Activated naive CD4-positive, alpha-beta T cell treated with anti-CD3 and anti-CD28 coated beads for 36 hours (primary cell): ENCODE data around the gene SLC16A5. TPM values are rescaled to one million over a fixed set of nuclear protein-coding genes. Genes with fewer than 3 reads are reported as not detected.
A peak's percentile ranks its signal among the peaks of the same experiment; 100 is the strongest.

Experiments
- CTCF ChIA-PET: fragments of 350-600 bp; sonication (Branson Sonifier 250); formaldehyde crosslinking; loops from one replicate; lab custom pipeline; 2021; ENCODE audit warnings: antibody characterized with exemption; lab: Charles Lee
- DNase-seq: peaks from one replicate; pipeline ENCODE4 v3.0.0-alpha.2; 2020
- H3K27ac Mint-ChIP-seq: one replicate; pipeline ENCODE4 v1.8.0; 2021; ENCODE audit warnings: mild to moderate bottlenecking, mixed read lengths
- H3K27me3 Mint-ChIP-seq: one replicate; pipeline ENCODE4 v1.8.0; 2021; ENCODE audit warnings: low read depth, mixed read lengths
- H3K36me3 Mint-ChIP-seq: one replicate; pipeline ENCODE4 v1.8.0; 2021; ENCODE audit warnings: low read depth, mixed read lengths
- H3K4me1 Mint-ChIP-seq: one replicate; pipeline ENCODE4 v1.8.0; 2021; ENCODE audit warnings: low read depth, mixed read lengths
- H3K4me3 Mint-ChIP-seq: one replicate; pipeline ENCODE4 v1.8.0; 2021; ENCODE audit warnings: mild to moderate bottlenecking, moderate library complexity, mixed read lengths
- H3K9me3 Mint-ChIP-seq: one replicate; pipeline ENCODE4 v1.8.0; 2021; ENCODE audit warnings: mixed read lengths
- intact Hi-C: fragments of 100-400 bp; cut with micrococcal nuclease; formaldehyde crosslinking; loops from one replicate; pipeline ENCODE4 v1.15.1; 2023
- total RNA-seq, 2 experiments: library from RNA; stranded (reverse); gene quantifications; one replicate each; pipeline ENCODE4 v1.2.3, GENCODE V29; 2021

Gene SLC16A5
- total RNA-seq, 2 experiments from 2014 or later, result 2.5 to 3.1 TPM

GRCh38 chr17:75077496-75078283, 10.1 kb upstream of the SLC16A5 start:
- Mint-ChIP-seq H3K27ac (no peak overlapping the region), H3K9me3 (no peaks in the 10 kb centered on the region), H3K4me1 (peaks cover 17% of the 10 kb centered on the region), H3K4me3 (peak overlapping the region; percentile 57), H3K36me3 (no peaks in the 10 kb centered on the region), H3K27me3 (no peaks in the 10 kb centered on the region)
- peak; percentile 53 for DNase-seq
- intact Hi-C loops, result no loop called here
- CTCF ChIA-PET, result interaction anchor here (0.6 to 1.5 kb wide), 4 partner anchors 8 to 283 kb away, joined by 3 to 5 read pairs (median 4); no protein-coding TSS in a partner anchor

GRCh38 chr17:75078284-75079022, 9.3 kb upstream of the SLC16A5 start:
- H3K4me1 Mint-ChIP-seq, result peaks cover 17% of the 10 kb centered on the region
- H3K9me3 Mint-ChIP-seq, result no peaks in the 10 kb centered on the region
- intact Hi-C loops, result no loop called here
- H3K27ac Mint-ChIP-seq, result peak overlapping the region; percentile 11
- no peak for DNase-seq
- no peak overlapping the region for H3K4me3 Mint-ChIP-seq
- H3K27me3 Mint-ChIP-seq, result no peaks in the 10 kb centered on the region
- CTCF ChIA-PET, result interaction anchor here (0.6 to 1.5 kb wide), 4 partner anchors 8 to 212 kb away, joined by 3 to 5 read pairs (median 4); no protein-coding TSS in a partner anchor
- H3K36me3 Mint-ChIP-seq, result no peaks in the 10 kb centered on the region

- Mint-ChIP-seq H3K4me1 (peaks cover 21% of the 10 kb centered on the region), H3K27me3 (no peaks in the 10 kb centered on the region), H3K27ac (peak overlapping the region; percentile 11), H3K36me3 (no peaks in the 10 kb centered on the region), H3K4me3 (no peak overlapping the region), H3K9me3 (no peaks in the 10 kb centered on the region)
- DNase-seq, result no peak
- CTCF ChIA-PET, result interaction anchor here (1.0 to 1.5 kb wide), 2 partner anchors 9 to 35 kb away, joined by 4 to 5 read pairs; no protein-coding TSS in a partner anchor
- intact Hi-C loops, result no loop called here
Observed at GRCh38 chr17:75079023-75079373, 8.8 kb upstream of the SLC16A5 start.

GRCh38 chr17:75081611-75082540, 5.9 kb upstream of the SLC16A5 start:
- no peak for DNase-seq

GRCh38 chr17:75082683-75083082, 5.1 kb upstream of the SLC16A5 start:
- H3K27ac Mint-ChIP-seq, result no peak overlapping the region
- no peaks in the 10 kb centered on the region for H3K9me3 Mint-ChIP-seq
- no peaks in the 10 kb centered on the region for H3K27me3 Mint-ChIP-seq
- no peaks in the 10 kb centered on the region for H3K36me3 Mint-ChIP-seq
- no peak overlapping the region for H3K4me3 Mint-ChIP-seq
- DNase-seq, result no peak
- intact Hi-C loops, result no loop called here
- CTCF ChIA-PET, result no interaction called here
- H3K4me1 Mint-ChIP-seq, result peaks cover 33% of the 10 kb centered on the region

More at GRCh38 chr17:75081611-75082540, 5.9 kb upstream of the SLC16A5 start:
- Mint-ChIP-seq H3K4me3 (no peak overlapping the region), H3K27ac (no peak overlapping the region), H3K4me1 (peaks cover 33% of the 10 kb centered on the region), H3K36me3 (no peaks in the 10 kb centered on the region), H3K27me3 (no peaks in the 10 kb centered on the region), H3K9me3 (no peaks in the 10 kb centered on the region)
- CTCF ChIA-PET, result interaction anchor here (0.6 to 0.9 kb wide), 2 partner anchors 48 to 121 kb away, joined by 3 read pairs; no protein-coding TSS in a partner anchor
- intact Hi-C loops, result no loop called here

GRCh38 chr17:75084039-75084660, 3.6 kb upstream of the SLC16A5 start:
- Mint-ChIP-seq H3K9me3 (no peaks in the 10 kb centered on the region), H3K4me1 (peaks cover 34% of the 10 kb centered on the region), H3K27ac (no peak overlapping the region), H3K27me3 (no peaks in the 10 kb centered on the region), H3K4me3 (no peak overlapping the region), H3K36me3 (no peaks in the 10 kb centered on the region)
- intact Hi-C loops, result no loop called here
- CTCF ChIA-PET, result interaction anchor here (0.7 to 1.9 kb wide), 6 partner anchors 10 to 1773 kb away, joined by 3 to 10 read pairs (median 4); no protein-coding TSS in a partner anchor
- DNase-seq, result peak; percentile 36

- Mint-ChIP-seq H3K4me3 (peak overlapping the region; percentile 10), H3K27me3 (no peaks in the 10 kb centered on the region), H3K27ac (no peak overlapping the region), H3K4me1 (peaks cover 42% of the 10 kb centered on the region), H3K36me3 (no peaks in the 10 kb centered on the region), H3K9me3 (no peaks in the 10 kb centered on the region)
- CTCF ChIA-PET, result no interaction called here
- intact Hi-C loops, result loop anchor here (5.0 kb wide), 2 partner anchors 39 to 124 kb away; partner anchors contain the start of genes ATP5PD and KCTD2
- DNase-seq, result no peak
Observed at GRCh38 chr17:75086496-75087181, 1.1 kb upstream of the SLC16A5 start.

- Mint-ChIP-seq H3K27me3 (no peaks in the 10 kb centered on the region), H3K27ac (no peak overlapping the region), H3K4me3 (peak overlapping the region; percentile 62), H3K36me3 (no peaks in the 10 kb centered on the region), H3K9me3 (no peaks in the 10 kb centered on the region), H3K4me1 (peaks cover 42% of the 10 kb centered on the region)
- CTCF ChIA-PET, result interaction anchor here (1.7 kb wide), 1 partner anchor 27 kb away, joined by 8 read pairs; no protein-coding TSS in a partner anchor
- DNase-seq, result no peak
- intact Hi-C loops, result loop anchor here (5.0 kb wide), 2 partner anchors 40 to 125 kb away; partner anchors contain the start of genes ATP5PD and KCTD2
Observed at GRCh38 chr17:75087182-75087557, 584 bp upstream of the SLC16A5 start.

GRCh38 chr17:75088465-75089417, 987 bp downstream of the SLC16A5 start:
- H3K36me3 Mint-ChIP-seq, result no peaks in the 10 kb centered on the region
- no peaks in the 10 kb centered on the region for H3K9me3 Mint-ChIP-seq
- peak overlapping the region; percentile 70 for H3K4me3 Mint-ChIP-seq
- intact Hi-C loops, result loop anchor here (2.0 to 5.0 kb wide), 3 partner anchors 20 to 126 kb away; partner anchors contain the start of genes ARMC7, ATP5PD and KCTD2
- H3K27me3 Mint-ChIP-seq, result no peaks in the 10 kb centered on the region
- CTCF ChIA-PET, result interaction anchor here (0.6 to 1.9 kb wide), 8 partner anchors 12 to 127 kb away, joined by 3 to 8 read pairs (median 4); no protein-coding TSS in a partner anchor
- no peak overlapping the region for H3K27ac Mint-ChIP-seq
- H3K4me1 Mint-ChIP-seq, result peaks cover 43% of the 10 kb centered on the region
- DNase-seq, result peak; percentile 37
